Measurements from ENCODE around the gene GSAP.

DNA sequence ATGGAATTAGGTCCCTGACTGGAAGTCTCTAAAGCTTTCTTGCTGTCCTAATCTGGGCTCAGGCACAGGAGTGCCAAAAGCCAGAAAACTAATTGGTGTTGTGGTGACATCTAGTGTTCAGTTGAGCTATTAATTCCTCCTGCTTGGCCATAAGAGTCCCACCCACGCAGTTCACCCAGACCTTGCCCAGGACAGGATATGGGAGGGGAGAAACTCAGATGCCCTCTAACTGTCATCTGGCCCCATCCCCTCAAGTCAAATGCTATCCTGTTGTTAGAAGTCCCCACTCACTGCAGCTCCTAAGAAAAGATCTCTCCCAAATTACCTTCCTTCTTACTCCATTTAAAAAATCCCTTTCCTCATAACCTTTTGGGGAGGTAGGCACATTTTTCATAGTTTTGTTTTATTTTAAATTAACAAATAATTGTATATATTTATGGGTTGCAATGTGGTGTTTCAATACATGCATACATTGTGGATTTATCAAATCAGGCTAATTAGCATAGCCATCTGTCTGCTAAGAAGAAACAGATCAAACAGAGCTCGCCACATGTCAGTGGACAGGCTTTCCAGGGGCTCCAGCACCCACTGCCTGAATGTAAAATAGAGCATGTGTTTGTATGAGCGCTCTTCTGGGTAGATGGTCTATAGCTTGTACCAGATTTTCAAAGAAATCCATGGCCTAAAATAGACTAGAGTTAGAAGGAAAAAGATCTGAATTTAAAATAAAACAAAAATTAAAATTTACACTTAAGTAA, 84.0 kb downstream of the GSAP start:
- peak; percentile 85 for TF ChIP-seq CTCF (conservative IDR thresholded peaks at IDR 0.05; ENCODE audit: low read depth, low read length)
- no peak for TF ChIP-seq POLR2A (IDR thresholded peaks at IDR 0.05; ENCODE audit: low read depth, low read length)
- TF ChIP-seq SMC3 (IDR thresholded peaks at IDR 0.05; ENCODE audit: low read depth, low read length), result peak; percentile 77
- no peak for TF ChIP-seq CEBPB (IDR thresholded peaks at IDR 0.05; ENCODE audit: low read depth, low read length)
- TF ChIP-seq RAD21 (IDR thresholded peaks at IDR 0.05; ENCODE audit: low read length), result peak; percentile 89
- no peak for TF ChIP-seq FOS (IDR thresholded peaks at IDR 0.05; ENCODE audit: low read depth, low read length)
- TF ChIP-seq, protein P1, sequence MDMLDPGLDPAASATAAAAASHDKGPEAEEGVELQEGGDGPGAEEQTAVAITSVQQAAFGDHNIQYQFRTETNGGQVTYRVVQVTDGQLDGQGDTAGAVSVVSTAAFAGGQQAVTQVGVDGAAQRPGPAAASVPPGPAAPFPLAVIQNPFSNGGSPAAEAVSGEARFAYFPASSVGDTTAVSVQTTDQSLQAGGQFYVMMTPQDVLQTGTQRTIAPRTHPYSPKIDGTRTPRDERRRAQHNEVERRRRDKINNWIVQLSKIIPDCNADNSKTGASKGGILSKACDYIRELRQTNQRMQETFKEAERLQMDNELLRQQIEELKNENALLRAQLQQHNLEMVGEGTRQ (IDR thresholded peaks at IDR 0.05; ENCODE audit: low read depth, low read length), result no peak
- TF ChIP-seq MAFK (IDR thresholded peaks at IDR 0.05; ENCODE audit: low read depth, low read length), result no peak
- no peak for TF ChIP-seq MXI1 (IDR thresholded peaks at IDR 0.05; ENCODE audit: borderline replicate concordance, low read depth, low read length)
- TF ChIP-seq, protein P2, sequence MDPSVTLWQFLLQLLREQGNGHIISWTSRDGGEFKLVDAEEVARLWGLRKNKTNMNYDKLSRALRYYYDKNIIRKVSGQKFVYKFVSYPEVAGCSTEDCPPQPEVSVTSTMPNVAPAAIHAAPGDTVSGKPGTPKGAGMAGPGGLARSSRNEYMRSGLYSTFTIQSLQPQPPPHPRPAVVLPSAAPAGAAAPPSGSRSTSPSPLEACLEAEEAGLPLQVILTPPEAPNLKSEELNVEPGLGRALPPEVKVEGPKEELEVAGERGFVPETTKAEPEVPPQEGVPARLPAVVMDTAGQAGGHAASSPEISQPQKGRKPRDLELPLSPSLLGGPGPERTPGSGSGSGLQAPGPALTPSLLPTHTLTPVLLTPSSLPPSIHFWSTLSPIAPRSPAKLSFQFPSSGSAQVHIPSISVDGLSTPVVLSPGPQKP (IDR thresholded peaks at IDR 0.05; ENCODE audit: borderline replicate concordance, low read depth, low read length), result no peak

Measured in IMR-90 (cell line).